ENCODE results near the gene THRAP3. TPM values are rescaled to one million over a fixed set of nuclear protein-coding genes. Genes with fewer than 3 reads are reported as not detected.

Gene THRAP3
- total and polyA plus RNA-seq, 2 of the 8 experiments (the other 6 are each of a cell fraction or from before 2014, with no cell fraction given): 40.2 to 183 TPM

DNA sequence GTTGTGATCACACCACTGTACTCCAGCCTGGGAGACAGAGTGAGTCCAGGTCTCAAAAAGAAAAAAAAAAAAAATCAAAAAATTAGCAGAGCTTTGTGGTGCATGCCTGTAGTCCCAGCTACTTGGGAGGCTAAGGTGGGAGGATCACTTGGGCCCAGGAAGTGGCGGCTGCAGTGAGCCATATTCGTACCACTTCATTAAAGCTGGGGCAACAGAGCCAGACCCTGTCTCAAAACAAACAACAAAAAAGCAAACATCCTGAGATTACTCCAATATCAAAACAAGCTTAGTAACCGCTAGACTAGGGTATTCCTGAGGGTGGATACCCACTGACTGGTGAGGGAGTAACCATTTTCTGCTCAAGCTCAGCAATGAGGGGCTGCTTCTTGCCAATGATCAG is 12.9 kb upstream of the THRAP3 start:
- Histone ChIP-seq H4K8ac (ENCODE audit: extremely low read depth, insufficient read depth, low read length) (no peak overlapping the region), H4K20me1 (replicated peaks in 1 of 2; ENCODE audit: control insufficient read depth in 1 of 2, insufficient read depth in 2 of 2, low read length in 2 of 2) (no peaks in the 10 kb centered on the region), H2BK5ac (ENCODE audit: low read depth, low read length) (no peak overlapping the region), H3K4me3 (ENCODE audit: extremely low read depth in 1 of 4, insufficient read depth in 2 of 4, low read depth in 3 of 4, low read length in 4 of 4) (no peak overlapping the region), H3K9me3 (ENCODE audit: insufficient read depth in 2 of 2, low read depth in 1 of 2, low read length in 1 of 2) (no peaks in the 10 kb centered on the region), H3K23ac (ENCODE audit: insufficient read length) (no peak overlapping the region), H3K23me2 (ENCODE audit: low read depth, low read length) (no peaks in the 10 kb centered on the region), H3K27me3 (replicated peaks in 1 of 4; ENCODE audit: control insufficient read depth in 3 of 4, extremely low read depth in 1 of 4, insufficient read depth in 3 of 4, low read length in 3 of 4) (no peaks in the 10 kb centered on the region), H3K36me3 (ENCODE audit: control insufficient read depth in 2 of 4, insufficient read depth in 4 of 4, low read length in 3 of 4) (no peaks in the 10 kb centered on the region), H3K79me1 (ENCODE audit: low read depth, low read length) (no peaks in the 10 kb centered on the region), H3K27ac (ENCODE audit: low read depth, low read length) (no peak overlapping the region), H2BK12ac (ENCODE audit: low read depth, low read length) (no peak overlapping the region), H2BK15ac (ENCODE audit: low read length) (no peak overlapping the region), H3K4me2 (ENCODE audit: insufficient read depth in 1 of 2, low read depth in 2 of 2, low read length in 2 of 2) (no peak overlapping the region), H3K56ac (replicated peaks; ENCODE audit: insufficient read length, low read depth, low read length) (no peak overlapping the region), H3K9ac (replicated peaks in 1 of 4; ENCODE audit: extremely low read depth in 1 of 4, low read depth in 3 of 4, low read length in 3 of 4) (no peak overlapping the region), H3K4me1 (replicated peaks in 1 of 4; ENCODE audit: control insufficient read depth in 3 of 4, insufficient read depth in 4 of 4, low read length in 3 of 4) (no peaks in the 10 kb centered on the region; a peak in 1 of 7 replicates), H4K91ac (replicated peaks; ENCODE audit: insufficient read length, low read length) (no peak overlapping the region), H3K14ac (ENCODE audit: insufficient read length) (no peak overlapping the region), H3K79me2 (ENCODE audit: control insufficient read depth in 1 of 2, insufficient read depth in 2 of 2, low read length in 2 of 2) (no peaks in the 10 kb centered on the region), H2AFZ (ENCODE audit: low read length) (no peak overlapping the region), H3K18ac (ENCODE audit: extremely low read depth, low read length) (no peak overlapping the region), H2AK5ac (ENCODE audit: low read depth, low read length) (no peak overlapping the region), H2BK120ac (replicated peaks; ENCODE audit: low read depth, low read length) (no peak overlapping the region), H3K4ac (replicated peaks; ENCODE audit: insufficient read length, low read depth, low read length) (no peak overlapping the region), H4K5ac (ENCODE audit: insufficient read length, low read depth, low read length) (no peak overlapping the region), H2BK20ac (ENCODE audit: low read length) (no peak overlapping the region)
- POLR2A ChIA-PET (ENCODE audit: partially characterized antibody): interaction anchor here (1.2 kb wide), 1 partner anchor 28 kb away, joined by 3 read pairs; no protein-coding TSS in a partner anchor
- 88% methylated on average over 3 of the region's 3 CpGs; no CpG with 5 or more reads in 1 of the 2 experiments for WGBS, 2 experiments (ENCODE audit: extremely low coverage in 1 of 2, insufficient coverage in 1 of 2, insufficient read length in 1 of 2, insufficient replicate concordance in 2 of 2, low coverage in 1 of 2, low lambda C conversion rate in 2 of 2, missing lambda C conversion rate in 1 of 2)
- CTCF ChIA-PET (ENCODE audit: partially characterized antibody): interaction anchor here (0.6 to 3.8 kb wide), 7 partner anchors 8 to 121 kb away, joined by 3 to 17 read pairs (median 5); no protein-coding TSS in a partner anchor
- TF ChIP-seq CHD2 (IDR thresholded peaks at IDR 0.05; ENCODE audit: low read length): no peak
- no peak for TF ChIP-seq SIRT6 (IDR thresholded peaks at IDR 0.05; ENCODE audit: low read length)
- no peak for TF ChIP-seq EGR1 (IDR thresholded peaks at IDR 0.05; ENCODE audit: borderline replicate concordance, low read depth, low read length)
- DNase-seq (ENCODE audit: low read depth in 1 of 2, low spot score in 2 of 2): no peak
- no peak for FAIRE-seq

All from H1 (cell line).